ENCODE measurements around the gene TIAM2. TPM values are rescaled to one million over a fixed set of nuclear protein-coding genes. Genes with fewer than 3 reads are reported as not detected.

The TIAM2 gene
- total RNA-seq, 4 donors from 2014 or later = 25.7 to 77.1 (median 56.6) TPM

DNA sequence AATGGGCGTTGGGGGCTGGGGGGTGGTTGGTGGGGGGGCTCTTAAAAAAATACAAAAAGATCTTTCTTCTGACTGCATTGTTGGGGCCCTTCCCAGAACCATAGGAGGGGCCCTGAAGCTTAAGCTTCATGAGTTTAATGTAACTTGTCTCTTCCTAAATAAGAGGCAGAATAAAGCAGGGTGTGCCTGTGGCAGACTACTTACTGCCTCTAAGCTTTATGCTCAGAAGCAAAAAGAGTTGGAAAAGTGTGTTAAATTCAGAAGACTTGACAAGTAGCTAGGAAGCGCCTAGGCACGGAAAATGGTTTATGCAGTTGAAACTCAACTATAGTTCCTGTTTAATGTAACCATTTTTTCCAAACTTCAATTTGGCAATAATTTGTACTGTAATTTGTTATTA is 44.5 kb downstream of the TIAM2 start:
- Histone ChIP-seq H3K36me3 (no peaks in the 10 kb centered on the region), H3K4me3 (no peak overlapping the region), H3K9me3 (no peaks in the 10 kb centered on the region), H3K27me3 (no peaks in the 10 kb centered on the region), H3K27ac (no peak overlapping the region), H3K4me1 (no peaks in the 10 kb centered on the region)
- intact Hi-C loops (cut with DNase I; ENCODE audit: low total_unique reads) = no loop called here
- no peak for TF ChIP-seq POLR2A (IDR thresholded peaks at IDR 0.05)
- TF ChIP-seq, protein P1, sequence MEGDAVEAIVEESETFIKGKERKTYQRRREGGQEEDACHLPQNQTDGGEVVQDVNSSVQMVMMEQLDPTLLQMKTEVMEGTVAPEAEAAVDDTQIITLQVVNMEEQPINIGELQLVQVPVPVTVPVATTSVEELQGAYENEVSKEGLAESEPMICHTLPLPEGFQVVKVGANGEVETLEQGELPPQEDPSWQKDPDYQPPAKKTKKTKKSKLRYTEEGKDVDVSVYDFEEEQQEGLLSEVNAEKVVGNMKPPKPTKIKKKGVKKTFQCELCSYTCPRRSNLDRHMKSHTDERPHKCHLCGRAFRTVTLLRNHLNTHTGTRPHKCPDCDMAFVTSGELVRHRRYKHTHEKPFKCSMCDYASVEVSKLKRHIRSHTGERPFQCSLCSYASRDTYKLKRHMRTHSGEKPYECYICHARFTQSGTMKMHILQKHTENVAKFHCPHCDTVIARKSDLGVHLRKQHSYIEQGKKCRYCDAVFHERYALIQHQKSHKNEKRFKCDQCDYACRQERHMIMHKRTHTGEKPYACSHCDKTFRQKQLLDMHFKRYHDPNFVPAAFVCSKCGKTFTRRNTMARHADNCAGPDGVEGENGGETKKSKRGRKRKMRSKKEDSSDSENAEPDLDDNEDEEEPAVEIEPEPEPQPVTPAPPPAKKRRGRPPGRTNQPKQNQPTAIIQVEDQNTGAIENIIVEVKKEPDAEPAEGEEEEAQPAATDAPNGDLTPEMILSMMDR (IDR thresholded peaks at IDR 0.05) = no peak
- DNase-seq = no peak

GRCh38 chr6:155040154-155040553 is 45.0 kb downstream of the TIAM2 start:
- intact Hi-C loops (cut with DNase I; ENCODE audit: low total_unique reads) = no loop called here
- H3K9me3 ChIP-seq = no peaks in the 10 kb centered on the region

GRCh38 chr6:155040901-155041650 is 46.0 kb downstream of the TIAM2 start:
- Histone ChIP-seq H3K4me3 (no peak overlapping the region), H3K9me3 (no peaks in the 10 kb centered on the region), H3K4me1 (no peaks in the 10 kb centered on the region), H3K27ac (no peak overlapping the region), H3K36me3 (no peaks in the 10 kb centered on the region), H3K27me3 (no peaks in the 10 kb centered on the region)
- TF ChIP-seq POLR2A (IDR thresholded peaks at IDR 0.05) = no peak
- TF ChIP-seq, protein P1 (IDR thresholded peaks at IDR 0.05) = no peak
- DNase-seq = no peak
- intact Hi-C loops (cut with DNase I; ENCODE audit: low total_unique reads) = no loop called here

More at GRCh38 chr6:155040154-155040553, 45.0 kb downstream of the TIAM2 start:
- no peak overlapping the region for H3K27ac ChIP-seq
- DNase-seq = no peak
- no peak for TF ChIP-seq POLR2A (IDR thresholded peaks at IDR 0.05)
- TF ChIP-seq, protein P1 (IDR thresholded peaks at IDR 0.05) = no peak
- no peaks in the 10 kb centered on the region for H3K36me3 ChIP-seq
- no peaks in the 10 kb centered on the region for H3K27me3 ChIP-seq
- no peak overlapping the region for H3K4me3 ChIP-seq
- no peaks in the 10 kb centered on the region for H3K4me1 ChIP-seq

- no peak for DNase-seq
- no peak overlapping the region for H3K4me3 ChIP-seq
- no peak overlapping the region for H3K27ac ChIP-seq
- no peaks in the 10 kb centered on the region for H3K27me3 ChIP-seq
- H3K4me1 ChIP-seq = no peaks in the 10 kb centered on the region
- H3K36me3 ChIP-seq = no peaks in the 10 kb centered on the region
- H3K9me3 ChIP-seq = no peaks in the 10 kb centered on the region
- no peak for TF ChIP-seq POLR2A (IDR thresholded peaks at IDR 0.05)
- TF ChIP-seq, protein P1 (IDR thresholded peaks at IDR 0.05) = no peak
- intact Hi-C loops (cut with DNase I; ENCODE audit: low total_unique reads) = no loop called here
Observed at GRCh38 chr6:155041741-155042279, 46.7 kb downstream of the TIAM2 start.

GRCh38 chr6:155042983-155043382 is 47.9 kb downstream of the TIAM2 start:
- Histone ChIP-seq H3K27me3 (no peaks in the 10 kb centered on the region), H3K27ac (no peak overlapping the region), H3K9me3 (no peaks in the 10 kb centered on the region), H3K4me3 (no peak overlapping the region), H3K36me3 (no peaks in the 10 kb centered on the region), H3K4me1 (no peaks in the 10 kb centered on the region)
- intact Hi-C loops (cut with DNase I; ENCODE audit: low total_unique reads) = no loop called here
- no peak for DNase-seq
- TF ChIP-seq, protein P1 (IDR thresholded peaks at IDR 0.05) = no peak
- no peak for TF ChIP-seq POLR2A (IDR thresholded peaks at IDR 0.05)

All from uterus (tissue), 4 donors.